Esophagus muscularis mucosa (tissue), 3 donors: Measurements from ENCODE around the gene CAPZA2.

Experiments used
- CTCF ChIP-seq, 3 experiments: fragments of 200-600 bp in 2 of 3; fragments of 450-650 bp in 1 of 3; sonication (generic) in 2 of 3; IDR thresholded peaks; one replicate each; pipeline ENCODE4 v1.5.1; 2017 to 2019; ENCODE audit warnings: antibody characterized with exemption in 3 of 3, mild to moderate bottlenecking in 2 of 3, moderate library complexity in 1 of 3
- POLR2A ChIP-seq: fragments of 450-650 bp; IDR thresholded peaks from one replicate; pipeline ENCODE4 v1.6.1; 2017; ENCODE audit warnings: antibody characterized with exemption, moderate library complexity, mild to moderate bottlenecking, low read depth

GRCh38 chr7:116922545-116922944 lies 60.2 kb downstream of the CAPZA2 start:
- TF ChIP-seq CTCF (IDR thresholded peaks at IDR 0.05) (no peak), POLR2A (no peak)
